Measurements from ENCODE around the gene TMEM51. TPM values are rescaled to one million over a fixed set of nuclear protein-coding genes. Genes with fewer than 3 reads are reported as not detected.

The TMEM51 gene
- total and polyA plus RNA-seq, 9 of the 15 experiments (the other 6 are each of a cell fraction or from before 2014, with no cell fraction given) = 0.06 to 1.4 (median 0.58) TPM

DNA sequence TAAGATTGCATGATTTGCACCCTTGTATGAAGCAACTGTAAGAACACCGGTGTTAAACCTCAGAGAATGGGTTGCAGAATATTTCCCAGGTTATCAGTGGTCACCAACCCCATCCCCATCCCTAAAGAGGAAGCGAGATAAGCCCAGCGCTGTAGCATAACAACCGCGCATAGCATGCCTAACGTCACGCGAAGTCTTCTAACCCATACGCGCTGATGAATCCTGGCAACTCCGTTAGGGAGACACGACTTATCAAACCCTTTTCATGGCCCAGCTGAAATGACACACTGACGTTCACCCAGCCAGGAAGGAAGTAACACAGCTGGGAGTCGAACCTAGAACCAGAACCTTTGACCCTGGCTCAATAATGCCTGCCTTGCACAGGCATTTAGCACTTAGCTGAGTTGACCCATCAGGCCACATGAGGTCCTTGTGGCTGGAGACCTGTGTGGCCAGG is 24.2 kb downstream of the TMEM51 start (continued):
- TF ChIP-seq, protein P1, sequence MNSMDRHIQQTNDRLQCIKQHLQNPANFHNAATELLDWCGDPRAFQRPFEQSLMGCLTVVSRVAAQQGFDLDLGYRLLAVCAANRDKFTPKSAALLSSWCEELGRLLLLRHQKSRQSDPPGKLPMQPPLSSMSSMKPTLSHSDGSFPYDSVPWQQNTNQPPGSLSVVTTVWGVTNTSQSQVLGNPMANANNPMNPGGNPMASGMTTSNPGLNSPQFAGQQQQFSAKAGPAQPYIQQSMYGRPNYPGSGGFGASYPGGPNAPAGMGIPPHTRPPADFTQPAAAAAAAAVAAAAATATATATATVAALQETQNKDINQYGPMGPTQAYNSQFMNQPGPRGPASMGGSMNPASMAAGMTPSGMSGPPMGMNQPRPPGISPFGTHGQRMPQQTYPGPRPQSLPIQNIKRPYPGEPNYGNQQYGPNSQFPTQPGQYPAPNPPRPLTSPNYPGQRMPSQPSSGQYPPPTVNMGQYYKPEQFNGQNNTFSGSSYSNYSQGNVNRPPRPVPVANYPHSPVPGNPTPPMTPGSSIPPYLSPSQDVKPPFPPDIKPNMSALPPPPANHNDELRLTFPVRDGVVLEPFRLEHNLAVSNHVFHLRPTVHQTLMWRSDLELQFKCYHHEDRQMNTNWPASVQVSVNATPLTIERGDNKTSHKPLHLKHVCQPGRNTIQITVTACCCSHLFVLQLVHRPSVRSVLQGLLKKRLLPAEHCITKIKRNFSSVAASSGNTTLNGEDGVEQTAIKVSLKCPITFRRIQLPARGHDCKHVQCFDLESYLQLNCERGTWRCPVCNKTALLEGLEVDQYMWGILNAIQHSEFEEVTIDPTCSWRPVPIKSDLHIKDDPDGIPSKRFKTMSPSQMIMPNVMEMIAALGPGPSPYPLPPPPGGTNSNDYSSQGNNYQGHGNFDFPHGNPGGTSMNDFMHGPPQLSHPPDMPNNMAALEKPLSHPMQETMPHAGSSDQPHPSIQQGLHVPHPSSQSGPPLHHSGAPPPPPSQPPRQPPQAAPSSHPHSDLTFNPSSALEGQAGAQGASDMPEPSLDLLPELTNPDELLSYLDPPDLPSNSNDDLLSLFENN (IDR thresholded peaks at IDR 0.05; ENCODE audit: low read depth in 2 of 2, low read length in 2 of 2) = no peak
- TF ChIP-seq XRCC4 (IDR thresholded peaks at IDR 0.05; ENCODE audit: extremely low read depth, insufficient read depth, insufficient read length) (no peak), FOXP1 (CRISPR knock-in tag; IDR thresholded peaks at IDR 0.05) (no peak), ZNF24 (IDR thresholded peaks at IDR 0.05) (no peak), ZC3H8 (IDR thresholded peaks at IDR 0.05) (no peak), SMARCA4 (IDR thresholded peaks at IDR 0.05) (peak; percentile 50; the same call in 1 of the 2 replicates), EWSR1 (IDR thresholded peaks at IDR 0.05; ENCODE audit: borderline replicate concordance, low read depth, partially characterized antibody) (no peak), ZFPM2 (CRISPR knock-in tag; IDR thresholded peaks at IDR 0.05) (no peak), ZNF785 (CRISPR knock-in tag; IDR thresholded peaks at IDR 0.05) (no peak), ELF1 (tag; IDR thresholded peaks at IDR 0.05) (no peak), SRSF7 (optimal IDR thresholded peaks at IDR 0.05; ENCODE audit: low read depth, low read length) (no peak), JUN (IDR thresholded peaks at IDR 0.05; ENCODE audit: borderline replicate concordance, low read depth, low read length) (no peak), JUN (CRISPR knock-in tag; IDR thresholded peaks at IDR 0.05; ENCODE audit: borderline replicate concordance) (no peak), ATF7 (IDR thresholded peaks at IDR 0.05) (peak; percentile 24; the same call in 1 of the 2 replicates), SPI1 (IDR thresholded peaks at IDR 0.05; ENCODE audit: borderline replicate concordance, low read depth, low read length) (0 out of 2 replicates have a peak, but pooled peaks have one; percentile 48), GABPA (tag; conservative IDR thresholded peaks at IDR 0.05; ENCODE audit: low read depth) (no peak)
- TF ChIP-seq, protein P2, sequence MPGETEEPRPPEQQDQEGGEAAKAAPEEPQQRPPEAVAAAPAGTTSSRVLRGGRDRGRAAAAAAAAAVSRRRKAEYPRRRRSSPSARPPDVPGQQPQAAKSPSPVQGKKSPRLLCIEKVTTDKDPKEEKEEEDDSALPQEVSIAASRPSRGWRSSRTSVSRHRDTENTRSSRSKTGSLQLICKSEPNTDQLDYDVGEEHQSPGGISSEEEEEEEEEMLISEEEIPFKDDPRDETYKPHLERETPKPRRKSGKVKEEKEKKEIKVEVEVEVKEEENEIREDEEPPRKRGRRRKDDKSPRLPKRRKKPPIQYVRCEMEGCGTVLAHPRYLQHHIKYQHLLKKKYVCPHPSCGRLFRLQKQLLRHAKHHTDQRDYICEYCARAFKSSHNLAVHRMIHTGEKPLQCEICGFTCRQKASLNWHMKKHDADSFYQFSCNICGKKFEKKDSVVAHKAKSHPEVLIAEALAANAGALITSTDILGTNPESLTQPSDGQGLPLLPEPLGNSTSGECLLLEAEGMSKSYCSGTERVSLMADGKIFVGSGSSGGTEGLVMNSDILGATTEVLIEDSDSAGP (CRISPR knock-in tag; IDR thresholded peaks at IDR 0.05) = no peak
- TF ChIP-seq, protein P3, sequence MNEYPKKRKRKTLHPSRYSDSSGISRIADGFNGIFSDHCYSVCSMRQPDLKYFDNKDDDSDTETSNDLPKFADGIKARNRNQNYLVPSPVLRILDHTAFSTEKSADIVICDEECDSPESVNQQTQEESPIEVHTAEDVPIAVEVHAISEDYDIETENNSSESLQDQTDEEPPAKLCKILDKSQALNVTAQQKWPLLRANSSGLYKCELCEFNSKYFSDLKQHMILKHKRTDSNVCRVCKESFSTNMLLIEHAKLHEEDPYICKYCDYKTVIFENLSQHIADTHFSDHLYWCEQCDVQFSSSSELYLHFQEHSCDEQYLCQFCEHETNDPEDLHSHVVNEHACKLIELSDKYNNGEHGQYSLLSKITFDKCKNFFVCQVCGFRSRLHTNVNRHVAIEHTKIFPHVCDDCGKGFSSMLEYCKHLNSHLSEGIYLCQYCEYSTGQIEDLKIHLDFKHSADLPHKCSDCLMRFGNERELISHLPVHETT (CRISPR knock-in tag; conservative IDR thresholded peaks at IDR 0.05 in 1 of 2, IDR thresholded peaks at IDR 0.05 in 1 of 2) = no peak
- TF ChIP-seq, protein P4, sequence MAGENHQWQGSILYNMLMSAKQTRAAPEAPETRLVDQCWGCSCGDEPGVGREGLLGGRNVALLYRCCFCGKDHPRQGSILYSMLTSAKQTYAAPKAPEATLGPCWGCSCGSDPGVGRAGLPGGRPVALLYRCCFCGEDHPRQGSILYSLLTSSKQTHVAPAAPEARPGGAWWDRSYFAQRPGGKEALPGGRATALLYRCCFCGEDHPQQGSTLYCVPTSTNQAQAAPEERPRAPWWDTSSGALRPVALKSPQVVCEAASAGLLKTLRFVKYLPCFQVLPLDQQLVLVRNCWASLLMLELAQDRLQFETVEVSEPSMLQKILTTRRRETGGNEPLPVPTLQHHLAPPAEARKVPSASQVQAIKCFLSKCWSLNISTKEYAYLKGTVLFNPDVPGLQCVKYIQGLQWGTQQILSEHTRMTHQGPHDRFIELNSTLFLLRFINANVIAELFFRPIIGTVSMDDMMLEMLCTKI (IDR thresholded peaks at IDR 0.05; ENCODE audit: partially characterized antibody) = no peak
- TF ChIP-seq, protein P5, sequence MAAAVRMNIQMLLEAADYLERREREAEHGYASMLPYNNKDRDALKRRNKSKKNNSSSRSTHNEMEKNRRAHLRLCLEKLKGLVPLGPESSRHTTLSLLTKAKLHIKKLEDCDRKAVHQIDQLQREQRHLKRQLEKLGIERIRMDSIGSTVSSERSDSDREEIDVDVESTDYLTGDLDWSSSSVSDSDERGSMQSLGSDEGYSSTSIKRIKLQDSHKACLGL (CRISPR knock-in tag; IDR thresholded peaks at IDR 0.05; ENCODE audit: borderline replicate concordance, poor library complexity, severe bottlenecking) = no peak
